Measurements from ENCODE around the gene ARF4. TPM values are rescaled to one million over a fixed set of nuclear protein-coding genes. Genes with fewer than 3 reads are reported as not detected.

The ARF4 gene
- total RNA-seq, 1 donor from 2014 or later: 413 TPM

DNA sequence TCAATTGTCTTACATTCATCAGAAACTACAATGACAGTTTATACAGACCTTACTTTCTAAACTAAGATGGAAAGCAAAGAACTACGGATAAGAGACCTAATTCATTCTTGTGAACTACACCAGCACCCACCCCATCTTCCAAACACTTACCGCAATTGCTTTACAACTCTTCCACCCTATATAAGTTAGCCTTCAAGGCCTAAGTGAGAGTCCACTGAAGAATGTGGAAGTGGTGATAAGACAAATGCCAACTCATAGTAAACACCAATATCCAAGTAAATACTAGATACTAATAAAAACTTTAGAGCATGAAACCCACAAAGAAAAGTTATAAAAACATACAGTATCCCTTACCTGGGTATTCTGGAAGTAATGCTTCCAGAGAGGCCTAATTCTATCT is 13.6 kb downstream of the ARF4 start:
- Mint-ChIP-seq H3K27me3 (ENCODE audit: low read depth) (no peaks in the 10 kb centered on the region), H3K27ac (ENCODE audit: unreplicated experiment) (peak overlapping the region; percentile 22), H3K4me3 (ENCODE audit: unreplicated experiment) (no peak overlapping the region), H3K36me3 (ENCODE audit: low read depth) (peaks cover 12% of the 10 kb centered on the region), H3K4me1 (ENCODE audit: low read depth) (peaks cover 47% of the 10 kb centered on the region), H3K9me3 (ENCODE audit: low read depth) (no peaks in the 10 kb centered on the region)
- DNase-seq (ENCODE audit: low spot score): no peak
- no peak for TF ChIP-seq CTCF (IDR thresholded peaks at IDR 0.05)

DNA sequence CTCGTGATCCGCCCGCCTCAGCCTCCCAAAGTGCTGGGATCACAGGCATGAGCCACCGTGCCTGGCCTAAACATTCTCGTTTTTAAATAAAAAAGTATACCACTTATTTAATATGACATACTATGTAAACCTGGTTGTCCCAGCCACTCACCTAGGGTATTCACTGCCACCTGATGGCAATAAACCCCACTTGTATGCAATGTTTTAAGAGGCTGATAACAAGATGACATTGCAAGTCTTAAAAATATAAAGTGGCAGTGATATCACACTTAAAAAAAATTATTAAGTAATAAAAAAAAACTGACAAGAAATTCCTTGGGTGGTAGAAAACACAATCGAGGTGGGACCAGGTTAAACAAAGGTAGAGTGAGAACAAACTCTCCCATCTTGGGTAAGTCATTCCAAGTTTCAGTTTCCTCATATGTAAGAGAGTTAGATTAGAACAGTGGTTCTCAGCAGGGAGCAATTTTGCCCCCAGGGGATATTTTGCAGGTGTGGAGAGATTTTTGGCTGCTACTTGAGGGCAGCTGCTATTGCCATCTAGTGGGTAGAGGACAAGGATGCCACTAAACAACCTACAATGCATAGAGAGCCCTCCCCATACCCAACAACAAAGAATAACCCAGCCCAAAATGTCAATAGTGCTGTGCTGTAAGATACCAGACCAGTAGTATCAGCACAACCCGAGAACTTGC is 14.5 kb downstream of the ARF4 start:
- Mint-ChIP-seq H3K36me3 (ENCODE audit: low read depth) (peaks cover 17% of the 10 kb centered on the region), H3K4me3 (ENCODE audit: unreplicated experiment) (no peak overlapping the region), H3K4me1 (ENCODE audit: low read depth) (peaks cover 45% of the 10 kb centered on the region), H3K9me3 (ENCODE audit: low read depth) (no peaks in the 10 kb centered on the region), H3K27me3 (ENCODE audit: low read depth) (no peaks in the 10 kb centered on the region), H3K27ac (ENCODE audit: unreplicated experiment) (peak overlapping the region; percentile 14)
- no peak for DNase-seq (ENCODE audit: low spot score)
- TF ChIP-seq CTCF (IDR thresholded peaks at IDR 0.05): peak; percentile 57

DNA sequence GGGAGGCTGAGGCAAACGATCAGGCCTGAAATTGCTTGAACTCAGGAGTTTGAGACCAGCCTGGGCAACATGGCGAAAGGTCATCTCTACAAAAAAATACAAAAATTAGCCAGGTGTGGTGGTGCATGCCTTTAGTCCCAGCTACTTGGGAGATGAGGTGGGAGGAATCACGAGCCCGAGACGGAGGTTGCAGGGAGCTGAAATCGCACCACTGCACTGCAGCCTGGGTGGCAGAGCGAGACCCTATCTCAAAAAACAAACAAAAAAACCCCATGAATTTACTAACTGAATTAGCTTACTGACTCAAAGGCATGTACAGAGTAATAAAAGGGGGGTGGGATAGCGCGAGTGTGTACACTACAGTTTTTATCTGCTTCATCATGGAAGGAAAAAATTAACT is 19.3 kb downstream of the ARF4 start:
- no peak for TF ChIP-seq CTCF (IDR thresholded peaks at IDR 0.05)
- Mint-ChIP-seq H3K9me3 (ENCODE audit: low read depth) (no peaks in the 10 kb centered on the region), H3K4me3 (ENCODE audit: unreplicated experiment) (no peak overlapping the region), H3K36me3 (ENCODE audit: low read depth) (peaks cover 29% of the 10 kb centered on the region), H3K27ac (ENCODE audit: unreplicated experiment) (peak overlapping the region; percentile 57), H3K4me1 (ENCODE audit: low read depth) (peaks cover 27% of the 10 kb centered on the region), H3K27me3 (ENCODE audit: low read depth) (no peaks in the 10 kb centered on the region)
- DNase-seq (ENCODE audit: low spot score): no peak

DNA sequence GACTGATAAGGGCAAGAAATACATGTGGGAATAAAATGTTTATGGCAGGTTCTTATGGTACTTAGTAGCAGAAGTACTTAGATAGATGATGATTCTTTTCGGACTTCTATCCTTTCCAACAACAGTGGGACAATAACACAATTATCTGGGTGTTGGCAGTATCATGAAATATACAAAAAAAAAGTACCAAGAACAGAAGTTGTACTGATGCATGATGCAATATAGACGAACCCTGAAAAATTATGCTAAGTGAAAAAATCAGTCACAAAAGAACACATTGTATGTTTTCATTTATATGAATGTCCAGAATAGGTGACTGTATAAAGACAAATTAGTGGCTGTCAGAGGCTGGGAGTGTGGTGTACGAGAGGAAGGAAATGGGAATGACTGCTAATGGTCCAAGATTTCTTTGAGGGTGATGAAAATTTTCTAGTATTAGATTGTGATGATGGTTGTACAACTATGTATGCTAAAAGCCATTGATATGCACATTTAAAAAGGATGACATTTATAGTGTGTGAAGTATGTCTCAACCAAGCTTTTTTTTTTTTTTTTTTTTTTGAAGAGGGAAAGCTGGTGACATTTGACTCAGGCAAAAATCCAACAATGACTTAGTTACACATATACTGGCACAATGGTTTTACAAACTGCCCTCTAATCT is 21.0 kb downstream of the ARF4 start:
- Mint-ChIP-seq H3K27me3 (ENCODE audit: low read depth) (no peaks in the 10 kb centered on the region), H3K9me3 (ENCODE audit: low read depth) (no peaks in the 10 kb centered on the region), H3K36me3 (ENCODE audit: low read depth) (peaks cover 37% of the 10 kb centered on the region), H3K4me3 (ENCODE audit: unreplicated experiment) (no peak overlapping the region), H3K27ac (ENCODE audit: unreplicated experiment) (peak overlapping the region; percentile 10), H3K4me1 (ENCODE audit: low read depth) (peaks cover 24% of the 10 kb centered on the region)
- no peak for DNase-seq (ENCODE audit: low spot score)
- no peak for TF ChIP-seq CTCF (IDR thresholded peaks at IDR 0.05)

DNA sequence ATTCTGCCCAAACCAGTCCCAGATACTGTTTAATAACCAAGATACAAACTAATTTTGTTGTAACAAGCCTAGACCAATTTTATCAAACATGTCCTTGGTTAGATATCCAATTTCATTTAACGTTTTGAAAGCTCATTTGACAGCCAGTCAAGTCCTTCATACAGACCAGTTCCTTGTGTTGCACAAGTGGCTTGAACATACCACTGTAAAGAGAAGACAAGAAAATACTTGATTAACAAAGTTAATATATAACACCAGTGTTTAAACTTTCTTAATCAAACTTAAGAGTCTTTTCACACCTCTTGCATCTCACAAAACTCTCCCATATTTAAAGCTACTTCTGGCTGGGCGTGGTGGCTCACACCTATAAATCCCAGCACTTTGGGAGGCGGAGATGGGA is 25.0 kb downstream of the ARF4 start:
- Mint-ChIP-seq H3K4me1 (ENCODE audit: low read depth) (peaks cover 15% of the 10 kb centered on the region), H3K27ac (ENCODE audit: unreplicated experiment) (no peak overlapping the region), H3K4me3 (ENCODE audit: unreplicated experiment) (no peak overlapping the region), H3K36me3 (ENCODE audit: low read depth) (peaks cover 34% of the 10 kb centered on the region), H3K9me3 (ENCODE audit: low read depth) (no peaks in the 10 kb centered on the region), H3K27me3 (ENCODE audit: low read depth) (no peaks in the 10 kb centered on the region)
- no peak for TF ChIP-seq CTCF (IDR thresholded peaks at IDR 0.05)
- no peak for DNase-seq (ENCODE audit: low spot score)
